ENCODE results near the gene ADAMTS17.

DNA sequence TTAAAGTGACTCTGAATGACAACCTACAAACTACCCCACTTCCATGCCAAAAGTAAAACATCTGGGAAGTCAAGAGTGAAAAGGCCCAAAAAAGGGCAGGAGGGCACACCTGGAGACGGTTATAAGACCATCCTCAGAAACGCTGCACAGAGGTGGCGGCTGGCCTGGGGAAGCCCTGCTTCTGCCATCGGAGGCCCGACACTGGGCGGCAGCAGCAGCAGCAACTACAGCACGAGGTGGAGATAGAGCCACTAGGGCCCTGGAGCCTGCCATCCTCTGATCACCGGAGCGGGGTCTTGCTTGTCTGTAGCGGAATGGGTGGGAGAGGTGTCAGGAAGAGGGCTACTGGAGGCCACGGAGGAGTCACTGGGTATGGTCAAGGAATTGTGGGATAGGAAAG is 283.3 kb downstream of the ADAMTS17 start:
- no peak for TF ChIP-seq CTCF (IDR thresholded peaks at IDR 0.05)
- TF ChIP-seq POLR2A (IDR thresholded peaks at IDR 0.05): no peak
